Neural cell (in vitro differentiated cells): ENCODE results near the gene MFRP. TPM values are rescaled to one million over a fixed set of nuclear protein-coding genes. Genes with fewer than 3 reads are reported as not detected.

ENCODE experiments used
- H2AFZ ChIP-seq: fragments of 200-600, 300-800 bp; sonication (generic), shearing (Covaris generic); 2 replicates; pipeline ENCODE4 v1.6.0; 2014; ENCODE audit warnings: low read depth, mild to moderate bottlenecking, antibody characterized with exemption, low read length, moderate library complexity
- H3F3A ChIP-seq: fragments of 200-600 bp; shearing (Covaris generic); 2 replicates; pipeline ENCODE4 v1.6.1; 2016; ENCODE audit warnings: mild to moderate bottlenecking, moderate library complexity, mixed read lengths, antibody characterized with exemption, low read length; ENCODE audit not compliant: insufficient read depth, poor library complexity, severe bottlenecking
- H3K27ac ChIP-seq: fragments of 200-600, 300-800 bp; sonication (generic), shearing (Covaris generic); 2 replicates; pipeline ENCODE4 v1.5.1; 2014; ENCODE audit warnings: mild to moderate bottlenecking, low read length, moderate library complexity
- H3K27me3 ChIP-seq: fragments of 300-800, 200-600 bp; sonication (generic), shearing (Covaris generic); 2 replicates; pipeline ENCODE4 v1.6.0; 2014; ENCODE audit warnings: mild to moderate bottlenecking, low read depth, low read length, moderate library complexity; ENCODE audit not compliant: insufficient read depth
- H3K36me3 ChIP-seq: fragments of 300-800, 200-600 bp; sonication (generic), shearing (Covaris generic); 2 replicates; pipeline ENCODE4 v1.5.1; 2014; ENCODE audit warnings: mild to moderate bottlenecking, antibody characterized with exemption, low read length, moderate library complexity; ENCODE audit not compliant: insufficient read depth
- H3K4me2 ChIP-seq: fragments of 300-800, 200-600 bp; sonication (generic), shearing (Covaris generic); 2 replicates; pipeline ENCODE4 v1.6.0; 2014; ENCODE audit warnings: mild to moderate bottlenecking, low read length
- H3K4me3 ChIP-seq: fragments of 300-800, 200-600 bp; sonication (generic), shearing (Covaris generic); 2 replicates; pipeline ENCODE4 v1.5.1; 2014; ENCODE audit warnings: mild to moderate bottlenecking, low read length, moderate library complexity
- H3K79me2 ChIP-seq: fragments of 200-600 bp; shearing (Covaris generic); replicated peaks from 2 replicates; pipeline ENCODE4 v1.6.0; 2014; ENCODE audit warnings: mild to moderate bottlenecking, low read length, moderate library complexity; ENCODE audit not compliant: insufficient read depth
- H3K9ac ChIP-seq: fragments of 300-800, 200-600 bp; sonication (generic), shearing (Covaris generic); 2 replicates; pipeline ENCODE4 v1.6.1; 2016; ENCODE audit warnings: mild to moderate bottlenecking, low read length, mixed read lengths
- H3K9me2 ChIP-seq: fragments of 200-600 bp; shearing (Covaris generic); 2 replicates; pipeline ENCODE4 v1.6.1; 2016; ENCODE audit warnings: mild to moderate bottlenecking, low read length, mixed read lengths; ENCODE audit not compliant: insufficient read depth
- H3K9me3 ChIP-seq: fragments of 200-600, 300-800 bp; sonication (generic), shearing (Covaris generic); 2 replicates; pipeline ENCODE4 v1.6.1; 2016; ENCODE audit warnings: mild to moderate bottlenecking, mixed run types, low read length, moderate library complexity, mixed read lengths
- H4K20me1 ChIP-seq: fragments of 200-600 bp; shearing (Covaris generic); 2 replicates; pipeline ENCODE4 v1.6.1; 2016; ENCODE audit warnings: mild to moderate bottlenecking, mixed run types; ENCODE audit not compliant: insufficient read depth
- CTCF ChIP-seq: fragments of 450-650 bp; IDR thresholded peaks from 2 replicates; pipeline ENCODE4 v1.5.1; 2014; ENCODE audit warnings: antibody characterized with exemption, mild to moderate bottlenecking, moderate library complexity; ENCODE audit not compliant: poor library complexity, severe bottlenecking
- EP300 ChIP-seq: fragments of 450-650 bp; conservative IDR thresholded peaks from 2 replicates; pipeline ENCODE4 v1.6.1; 2014; ENCODE audit warnings: antibody characterized with exemption, mild to moderate bottlenecking, moderate library complexity; ENCODE audit not compliant: poor library complexity, severe bottlenecking
- EZH2 ChIP-seq: fragments of 200-600, 300-800 bp; shearing (Covaris generic), sonication (generic); IDR thresholded peaks from 2 replicates; pipeline ENCODE4 v1.6.1; 2014; ENCODE audit warnings: antibody characterized with exemption, low read length, borderline replicate concordance, mild to moderate bottlenecking; ENCODE audit not compliant: insufficient read depth, poor library complexity, severe bottlenecking
- MXI1 ChIP-seq: fragments of 450-650 bp; conservative IDR thresholded peaks from 2 replicates; pipeline ENCODE4 v1.6.1; 2014; ENCODE audit warnings: antibody characterized with exemption, mild to moderate bottlenecking; ENCODE audit not compliant: poor library complexity, severe bottlenecking
- POLR2AphosphoS5 ChIP-seq: IDR thresholded peaks from 2 replicates; pipeline ENCODE4 v1.6.1; 2012
- RAD21 ChIP-seq: fragments of 450-650 bp; conservative IDR thresholded peaks from 2 replicates; pipeline ENCODE4 v1.6.1; 2014; ENCODE audit warnings: antibody characterized with exemption, mild to moderate bottlenecking, moderate library complexity
- REST ChIP-seq: IDR thresholded peaks from 2 replicates; pipeline ENCODE4 v1.6.1; 2012; ENCODE audit warnings: borderline replicate concordance
- SMC3 ChIP-seq: fragments of 450-650 bp; conservative IDR thresholded peaks from 2 replicates; pipeline ENCODE4 v1.6.1; 2014; ENCODE audit warnings: antibody characterized with exemption, mild to moderate bottlenecking, moderate library complexity; ENCODE audit not compliant: poor library complexity
- TAF1 ChIP-seq: IDR thresholded peaks from 2 replicates; pipeline ENCODE4 v1.6.1; 2012; ENCODE audit warnings: low read depth
- polyA plus RNA-seq: library from polyadenylated mRNA; depleted of rRNA; stranded (reverse); fragments of >200 nt; gene quantifications from 2 replicates; pipeline ENCODE4 v1.2.3, GENCODE V29; 2014

Gene MFRP
- polyA plus RNA-seq, 1 donor from 2014 or later = not detected

- no peaks in the 10 kb centered on the region for H3F3A ChIP-seq
- no peak overlapping the region for H3K9ac ChIP-seq
- no peaks in the 10 kb centered on the region for H3K9me2 ChIP-seq
- H3K4me3 ChIP-seq = no peak overlapping the region
- H3K79me2 ChIP-seq = peaks cover 6% of the 10 kb centered on the region
- no peak overlapping the region for H3K27ac ChIP-seq
- TF ChIP-seq REST (no peak), TAF1 (no peak), EP300 (no peak), CTCF (no peak), POLR2AphosphoS5 (no peak), MXI1 (no peak), SMC3 (no peak), EZH2 (no peak), RAD21 (no peak)
- H3K36me3 ChIP-seq = no peaks in the 10 kb centered on the region
- H2AFZ ChIP-seq = no peak overlapping the region
- no peak overlapping the region for H3K4me2 ChIP-seq
- no peaks in the 10 kb centered on the region for H3K27me3 ChIP-seq
- H4K20me1 ChIP-seq = no peaks in the 10 kb centered on the region
- H3K9me3 ChIP-seq = no peaks in the 10 kb centered on the region
Observed at GRCh38 chr11:119332111-119332765, 14.3 kb downstream of the MFRP start.

- Histone ChIP-seq H3K9me2 (no peaks in the 10 kb centered on the region), H3K27me3 (no peaks in the 10 kb centered on the region), H3K4me2 (no peak overlapping the region), H2AFZ (no peak overlapping the region), H3K27ac (no peak overlapping the region), H3K9ac (no peak overlapping the region), H4K20me1 (no peaks in the 10 kb centered on the region), H3F3A (no peaks in the 10 kb centered on the region), H3K79me2 (peaks cover 6% of the 10 kb centered on the region), H3K4me3 (no peak overlapping the region), H3K9me3 (no peaks in the 10 kb centered on the region), H3K36me3 (no peaks in the 10 kb centered on the region)
- no peak for TF ChIP-seq REST
- TF ChIP-seq EP300 = no peak
- no peak for TF ChIP-seq POLR2AphosphoS5
- no peak for TF ChIP-seq CTCF
- TF ChIP-seq TAF1 = no peak
- no peak for TF ChIP-seq RAD21
Observed at GRCh38 chr11:119330237-119330636, 16.3 kb downstream of the MFRP start.
